Kidney (tissue), 14 donors: Measurements from ENCODE around the gene ADAMTSL3. TPM values are rescaled to one million over a fixed set of nuclear protein-coding genes. Genes with fewer than 3 reads are reported as not detected.

Source experiments
- DNase-seq, 5 donors: peaks; one replicate each; pipeline ENCODE4 v3.0.0-alpha.2; 2013 to 2020
- FAIRE-seq: peaks from 2 replicates; lab custom pipeline; 2012; peaks lifted over from hg19 to GRCh38; lab: Jason Lieb, UNC
- H3K27ac ChIP-seq, 2 donors: one replicate each; pipeline ENCODE4 v1.7.0; 2013; ENCODE audit warnings: low read depth in 2 of 2, low read length in 2 of 2, inconsistent platforms in 1 of 2
- H3K27me3 ChIP-seq: one replicate; pipeline ENCODE4 v1.7.1; 2013; ENCODE audit warnings: low read length, inconsistent platforms; ENCODE audit not compliant: control insufficient read depth, insufficient read depth
- H3K36me3 ChIP-seq, 3 donors: one replicate each; pipeline versions ENCODE4 v1.7.0 to v1.7.1; 2013; ENCODE audit warnings: low read length in 3 of 3, control low read depth in 1 of 3, inconsistent platforms in 1 of 3; ENCODE audit not compliant: insufficient read depth in 3 of 3, control insufficient read depth in 2 of 3
- H3K4me1 ChIP-seq, 3 donors: one replicate each; pipeline versions ENCODE4 v1.7.0 to v1.7.1; 2013; ENCODE audit warnings: low read length in 3 of 3, inconsistent platforms in 1 of 3, low read depth in 1 of 3; ENCODE audit not compliant: control insufficient read depth in 2 of 3, insufficient read depth in 2 of 3
- H3K4me3 ChIP-seq, 3 donors: one replicate each; pipeline versions ENCODE4 v1.7.0 to v1.8.1; 2013; ENCODE audit warnings: low read length in 3 of 3, control low read depth in 1 of 3, inconsistent platforms in 1 of 3
- H3K9ac ChIP-seq, 3 donors: one replicate each; pipeline versions ENCODE4 v1.7.0 to v1.7.1; 2013; ENCODE audit warnings: low read length in 3 of 3, control low read depth in 1 of 3, inconsistent platforms in 1 of 3
- H3K9me3 ChIP-seq, 3 donors: one replicate each; pipeline versions ENCODE4 v1.7.0 to v1.7.1; 2013; ENCODE audit warnings: low read length in 3 of 3, control low read depth in 1 of 3, inconsistent platforms in 1 of 3; ENCODE audit not compliant: control insufficient read depth in 2 of 3, insufficient read depth in 1 of 3
- intact Hi-C: fragments of 100-400 bp; cut with DNase I; formaldehyde crosslinking; loops from one replicate; pipeline ENCODE4 v1.11.1; 2022
- polyA plus RNA-seq: library from polyadenylated mRNA; stranded (reverse); fragments of 350-450 nt; fragmentation: Illumina TruSeq; extraction: RNeasy Lipid Tissue Mini Kit (QIAGEN cat#74804); gene quantifications from one replicate; pipeline ENCODE4 v1.2.3, GENCODE V29; 2014; ENCODE audit warnings: low read depth, low replicate concordance; ENCODE audit not compliant: insufficient read depth
- total RNA-seq: library from RNA; stranded (reverse); fragmentation: NEBNext Ultra II Directional; extraction: Animal tissue kit (Norgen Biotek cat#: 25700); gene quantifications from one replicate; pipeline ENCODE4 v1.2.1, GENCODE V29; 2021
- TF ChIP-seq, protein P1 (sequence below): IDR thresholded peaks from 3 replicates; pipeline ENCODE4 v1.5.1; 2012; ENCODE audit warnings: mild to moderate bottlenecking, moderate library complexity, borderline replicate concordance; ENCODE audit not compliant: insufficient read depth; ENCODE audit errors: extremely low read depth
- donor health status: control.
- donor health status: control.
- donor health status: control.
- donor health status: control.
- donor health status: control.
- donor health status: DM: yes; HTN: yes; CAD: no.
- donor health status: Normal renal cell carcinoma (clear cell type).

ADAMTSL3 gene
- total and polyA plus RNA-seq, 2 donors from 2014 or later: 1.6 to 23.4 TPM

DNA sequence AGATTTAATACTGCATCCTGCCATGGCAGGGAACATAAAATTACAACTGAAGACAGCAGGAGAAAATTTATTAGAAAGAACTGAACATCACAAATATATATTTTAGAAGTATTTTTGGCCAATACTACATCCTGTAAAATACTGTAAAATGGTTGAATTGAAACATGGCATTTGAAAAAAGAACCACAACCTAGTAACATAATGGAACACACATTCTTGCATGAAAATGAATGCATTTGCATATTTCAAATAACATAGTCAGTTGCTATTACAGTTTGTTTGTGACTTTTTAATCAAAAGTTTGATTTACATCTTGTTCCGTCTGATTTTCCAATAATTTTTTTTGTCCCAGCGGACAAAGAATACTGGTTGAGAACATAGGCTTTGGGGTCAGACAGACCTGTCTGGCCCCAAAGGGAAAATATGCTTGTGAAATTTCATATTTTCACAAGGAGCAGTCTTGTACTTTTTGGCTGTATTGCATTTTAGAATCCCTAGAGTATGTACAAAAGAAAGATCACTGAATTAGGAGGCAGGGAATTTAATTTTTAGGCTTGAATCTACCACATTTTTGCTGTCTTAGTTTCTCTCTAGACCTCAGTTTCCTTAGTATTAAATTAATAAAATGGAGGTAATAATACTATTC is 268.8 kb downstream of the ADAMTSL3 start:
- TF ChIP-seq, protein P1, sequence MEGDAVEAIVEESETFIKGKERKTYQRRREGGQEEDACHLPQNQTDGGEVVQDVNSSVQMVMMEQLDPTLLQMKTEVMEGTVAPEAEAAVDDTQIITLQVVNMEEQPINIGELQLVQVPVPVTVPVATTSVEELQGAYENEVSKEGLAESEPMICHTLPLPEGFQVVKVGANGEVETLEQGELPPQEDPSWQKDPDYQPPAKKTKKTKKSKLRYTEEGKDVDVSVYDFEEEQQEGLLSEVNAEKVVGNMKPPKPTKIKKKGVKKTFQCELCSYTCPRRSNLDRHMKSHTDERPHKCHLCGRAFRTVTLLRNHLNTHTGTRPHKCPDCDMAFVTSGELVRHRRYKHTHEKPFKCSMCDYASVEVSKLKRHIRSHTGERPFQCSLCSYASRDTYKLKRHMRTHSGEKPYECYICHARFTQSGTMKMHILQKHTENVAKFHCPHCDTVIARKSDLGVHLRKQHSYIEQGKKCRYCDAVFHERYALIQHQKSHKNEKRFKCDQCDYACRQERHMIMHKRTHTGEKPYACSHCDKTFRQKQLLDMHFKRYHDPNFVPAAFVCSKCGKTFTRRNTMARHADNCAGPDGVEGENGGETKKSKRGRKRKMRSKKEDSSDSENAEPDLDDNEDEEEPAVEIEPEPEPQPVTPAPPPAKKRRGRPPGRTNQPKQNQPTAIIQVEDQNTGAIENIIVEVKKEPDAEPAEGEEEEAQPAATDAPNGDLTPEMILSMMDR: no peak
- H3K9ac ChIP-seq: no peak overlapping the region

GRCh38 chr15:83926116-83926515 is 272.2 kb downstream of the ADAMTSL3 start:
- Histone ChIP-seq H3K9ac (no peak overlapping the region), H3K4me3 (no peak overlapping the region), H3K4me1 (no peaks in the 10 kb centered on the region), H3K36me3 (no peaks in the 10 kb centered on the region), H3K9me3 (no peaks in the 10 kb centered on the region), H3K27ac (no peak overlapping the region), H3K27me3 (no peaks in the 10 kb centered on the region)
- DNase-seq (no peak), FAIRE-seq (no peak)
- TF ChIP-seq, protein P1: no peak
- intact Hi-C loops: no loop called here

More for the DNA sequence above, 268.8 kb downstream of the ADAMTSL3 start:
- FAIRE-seq (no peak), DNase-seq (no peak)
- no peak overlapping the region for H3K4me3 ChIP-seq
- H3K27ac ChIP-seq: no peak overlapping the region
- H3K27me3 ChIP-seq: no peaks in the 10 kb centered on the region
- intact Hi-C loops: no loop called here
- no peaks in the 10 kb centered on the region for H3K9me3 ChIP-seq
- no peaks in the 10 kb centered on the region for H3K4me1 ChIP-seq
- no peaks in the 10 kb centered on the region for H3K36me3 ChIP-seq

DNA sequence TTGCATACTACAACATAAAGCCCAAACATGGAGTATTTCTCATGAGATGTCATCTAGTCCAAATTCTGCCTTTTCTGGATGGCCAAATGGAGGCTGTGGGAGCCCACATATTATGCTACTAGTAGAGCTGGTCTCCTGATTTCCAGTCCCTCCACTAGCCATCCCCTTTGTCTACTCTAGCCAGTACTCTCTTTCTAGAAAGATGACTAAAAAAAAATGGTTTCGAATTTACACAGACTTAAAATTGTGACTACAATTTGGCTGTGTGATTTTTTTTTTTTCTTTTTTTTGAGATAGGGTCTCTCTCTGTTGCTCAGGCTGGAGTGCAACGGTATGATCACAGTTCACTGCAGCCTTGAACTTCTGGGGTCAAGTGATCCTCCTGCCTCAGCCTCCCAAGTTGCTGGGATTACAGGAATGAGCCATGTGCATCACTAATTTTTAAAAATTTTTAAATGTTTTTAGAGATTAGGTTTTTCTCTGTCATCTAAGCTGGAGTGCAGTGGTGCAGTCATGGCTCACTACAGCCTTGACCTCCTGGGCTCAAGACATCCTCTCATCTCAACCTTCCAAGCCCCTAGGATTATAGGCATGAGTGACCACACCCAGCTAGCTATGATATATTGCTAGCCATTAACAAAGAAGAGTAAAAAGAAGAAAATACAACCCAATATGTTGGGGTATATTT is 273.9 kb downstream of the ADAMTSL3 start:
- DNase-seq (no peak), FAIRE-seq (no peak)
- Histone ChIP-seq H3K27me3 (no peaks in the 10 kb centered on the region), H3K4me3 (no peak overlapping the region), H3K4me1 (no peaks in the 10 kb centered on the region), H3K9ac (no peak overlapping the region), H3K36me3 (no peaks in the 10 kb centered on the region), H3K9me3 (no peaks in the 10 kb centered on the region), H3K27ac (no peak overlapping the region)
- intact Hi-C loops: no loop called here
- TF ChIP-seq, protein P1: no peak
